ENCODE results near the gene PEMT. TPM values are rescaled to one million over a fixed set of nuclear protein-coding genes. Genes with fewer than 3 reads are reported as not detected.

The PEMT gene
- polyA plus RNA-seq, 2 of the 4 experiments (the other 2 are of a cell fraction) = 47.5 to 47.8 TPM

DNA sequence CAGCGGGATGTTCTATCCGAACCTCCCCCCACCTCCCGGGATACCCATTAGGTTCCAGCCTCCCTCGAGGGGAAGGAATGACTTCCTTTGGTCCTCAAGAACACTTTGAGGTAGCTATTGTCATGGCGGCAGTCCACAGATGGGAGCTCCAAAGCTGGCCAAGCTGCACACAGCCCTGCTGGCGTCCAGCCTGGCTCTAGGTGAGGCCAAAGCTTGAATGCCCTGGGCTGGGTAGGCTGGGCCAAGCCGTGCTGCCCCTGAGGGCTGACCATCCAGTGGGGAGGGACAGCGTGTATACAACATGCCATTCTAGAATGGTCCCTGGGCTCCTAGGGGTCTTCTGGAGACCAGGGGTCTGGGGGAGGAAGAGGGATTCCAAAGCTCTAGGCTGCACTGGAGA lies 43.5 kb downstream of the PEMT start:
- H3K9me3 ChIP-seq = no peaks in the 10 kb centered on the region
- no peak overlapping the region for H3K4me2 ChIP-seq
- ChIA-PET POLR2A (no interaction called here), CTCF (interaction anchor here (0.7 to 3.0 kb wide), 6 partner anchors 10 to 65 kb away, joined by 3 to 20 read pairs (median 3); partner anchors contain the start of gene RASD1)
- ATAC-seq = no peak
- no peak overlapping the region for H3K27ac ChIP-seq
- TF ChIP-seq ELK1 (IDR thresholded peaks at IDR 0.05; ENCODE audit: low read depth, low read length) (no peak), RARB (CRISPR knock-in tag; IDR thresholded peaks at IDR 0.05) (no peak), ZC3H11A (IDR thresholded peaks at IDR 0.05) (no peak)
- no peak overlapping the region for H3K4me3 ChIP-seq
- H3K4me1 ChIP-seq = no peaks in the 10 kb centered on the region
- no peak for DNase-seq (ENCODE audit: low read depth in 1 of 2, low spot score in 1 of 2)
- FAIRE-seq = no peak
- WGBS (ENCODE audit: missing lambda C conversion rate) = 77% methylated on average over 7 of the region's 8 CpGs

- H3K4me1 ChIP-seq = no peaks in the 10 kb centered on the region
- 82% methylated on average over 9 of the region's 9 CpGs for WGBS (ENCODE audit: missing lambda C conversion rate)
- no peaks in the 10 kb centered on the region for H3K9me3 ChIP-seq
- ATAC-seq = no peak
- FAIRE-seq = no peak
- CTCF ChIA-PET = interaction anchor here (0.8 to 3.0 kb wide), 9 partner anchors 12 to 193 kb away, joined by 3 to 20 read pairs (median 3); no protein-coding TSS in a partner anchor
- no peak overlapping the region for H3K4me3 ChIP-seq
- no peak overlapping the region for H3K4me2 ChIP-seq
- H3K27ac ChIP-seq = no peak overlapping the region
- no peak for DNase-seq (ENCODE audit: low read depth in 1 of 2, low spot score in 1 of 2)
- TF ChIP-seq CBX8 (IDR thresholded peaks at IDR 0.05) (no peak), FOXS1 (CRISPR knock-in tag; IDR thresholded peaks at IDR 0.05) (no peak), CEBPB (IDR thresholded peaks at IDR 0.05) (no peak), HMGXB4 (CRISPR knock-in tag; IDR thresholded peaks at IDR 0.05; ENCODE audit: borderline replicate concordance) (no peak), CHD4 (IDR thresholded peaks at IDR 0.05; ENCODE audit: borderline replicate concordance) (no peak), MAFK (IDR thresholded peaks at IDR 0.05; ENCODE audit: partially characterized antibody) (no peak), MAZ (IDR thresholded peaks at IDR 0.05; ENCODE audit: borderline replicate concordance, low read depth, low read length) (no peak)
- TF ChIP-seq, protein P1, sequence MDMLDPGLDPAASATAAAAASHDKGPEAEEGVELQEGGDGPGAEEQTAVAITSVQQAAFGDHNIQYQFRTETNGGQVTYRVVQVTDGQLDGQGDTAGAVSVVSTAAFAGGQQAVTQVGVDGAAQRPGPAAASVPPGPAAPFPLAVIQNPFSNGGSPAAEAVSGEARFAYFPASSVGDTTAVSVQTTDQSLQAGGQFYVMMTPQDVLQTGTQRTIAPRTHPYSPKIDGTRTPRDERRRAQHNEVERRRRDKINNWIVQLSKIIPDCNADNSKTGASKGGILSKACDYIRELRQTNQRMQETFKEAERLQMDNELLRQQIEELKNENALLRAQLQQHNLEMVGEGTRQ (IDR thresholded peaks at IDR 0.05) = no peak
- POLR2A ChIA-PET = interaction anchor here (1.1 kb wide), 1 partner anchor 50 kb away, joined by 3 read pairs; no protein-coding TSS in a partner anchor
These were observed 44.2 kb downstream of the PEMT start for GRCh38 chr17:17547210-17547764.

DNA sequence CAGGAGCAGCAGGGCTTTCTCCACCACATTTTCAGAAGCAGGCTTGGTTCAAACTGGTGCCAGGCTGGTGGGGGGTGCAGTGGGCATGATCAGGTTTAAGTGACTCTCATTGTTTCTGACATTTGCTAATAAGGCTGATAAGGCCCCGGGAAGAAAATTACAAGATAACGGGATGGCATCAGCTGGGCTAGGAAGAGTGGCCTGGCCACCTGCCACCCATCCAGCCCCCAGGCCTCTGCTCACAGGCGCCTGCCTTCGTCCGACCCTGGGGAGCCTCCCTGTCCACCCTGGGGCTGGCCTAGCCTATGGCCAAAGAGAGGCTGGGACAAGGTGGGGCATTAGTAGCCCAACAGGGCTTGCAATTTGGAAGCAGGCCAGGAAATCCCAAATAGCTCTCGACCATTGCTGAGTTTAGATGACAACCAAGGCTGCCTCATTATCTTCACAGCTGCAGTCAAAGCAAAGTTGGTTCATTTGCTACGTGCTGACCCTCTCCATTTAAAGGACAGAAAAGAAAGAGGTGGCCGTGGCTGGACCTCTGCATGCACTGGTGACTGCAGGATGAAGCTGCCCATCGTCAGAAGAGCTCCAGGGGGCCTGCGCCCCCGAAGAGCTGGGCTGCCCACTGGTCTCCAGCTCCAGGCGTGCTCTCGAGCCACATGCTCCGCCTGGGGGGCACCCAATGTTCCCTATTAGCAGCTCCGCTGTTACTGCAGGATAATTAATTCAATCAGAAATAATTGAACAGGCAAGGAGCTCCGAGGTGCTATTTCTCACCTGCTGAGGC lies 44.9 kb downstream of the PEMT start:
- Histone ChIP-seq H3K4me3 (no peak overlapping the region), H3K9me3 (no peaks in the 10 kb centered on the region), H3K27ac (no peak overlapping the region), H3K4me1 (no peaks in the 10 kb centered on the region), H3K4me2 (no peak overlapping the region)
- WGBS (ENCODE audit: missing lambda C conversion rate) = 93% methylated on average over 16 of the region's 16 CpGs
- ChIA-PET POLR2A (interaction anchor here (1.1 kb wide), 1 partner anchor 50 kb away, joined by 3 read pairs; no protein-coding TSS in a partner anchor), CTCF (interaction anchor here (0.8 to 3.0 kb wide), 8 partner anchors 11 to 192 kb away, joined by 3 to 20 read pairs (median 3); no protein-coding TSS in a partner anchor)
- FAIRE-seq = no peak
- no peak for DNase-seq (ENCODE audit: low read depth in 1 of 2, low spot score in 1 of 2)
- TF ChIP-seq ZNF302 (CRISPR knock-in tag; IDR thresholded peaks at IDR 0.05) (no peak), BHLHE40 (IDR thresholded peaks at IDR 0.05; ENCODE audit: low read depth, low read length) (no peak)
- TF ChIP-seq, protein P2, sequence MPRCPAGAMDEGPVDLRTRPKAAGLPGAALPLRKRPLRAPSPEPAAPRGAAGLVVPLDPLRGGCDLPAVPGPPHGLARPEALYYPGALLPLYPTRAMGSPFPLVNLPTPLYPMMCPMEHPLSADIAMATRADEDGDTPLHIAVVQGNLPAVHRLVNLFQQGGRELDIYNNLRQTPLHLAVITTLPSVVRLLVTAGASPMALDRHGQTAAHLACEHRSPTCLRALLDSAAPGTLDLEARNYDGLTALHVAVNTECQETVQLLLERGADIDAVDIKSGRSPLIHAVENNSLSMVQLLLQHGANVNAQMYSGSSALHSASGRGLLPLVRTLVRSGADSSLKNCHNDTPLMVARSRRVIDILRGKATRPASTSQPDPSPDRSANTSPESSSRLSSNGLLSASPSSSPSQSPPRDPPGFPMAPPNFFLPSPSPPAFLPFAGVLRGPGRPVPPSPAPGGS (IDR thresholded peaks at IDR 0.05) = no peak
- no peak for ATAC-seq
